ENCODE data around the gene SLIT3.

The SLIT3 gene

DNA sequence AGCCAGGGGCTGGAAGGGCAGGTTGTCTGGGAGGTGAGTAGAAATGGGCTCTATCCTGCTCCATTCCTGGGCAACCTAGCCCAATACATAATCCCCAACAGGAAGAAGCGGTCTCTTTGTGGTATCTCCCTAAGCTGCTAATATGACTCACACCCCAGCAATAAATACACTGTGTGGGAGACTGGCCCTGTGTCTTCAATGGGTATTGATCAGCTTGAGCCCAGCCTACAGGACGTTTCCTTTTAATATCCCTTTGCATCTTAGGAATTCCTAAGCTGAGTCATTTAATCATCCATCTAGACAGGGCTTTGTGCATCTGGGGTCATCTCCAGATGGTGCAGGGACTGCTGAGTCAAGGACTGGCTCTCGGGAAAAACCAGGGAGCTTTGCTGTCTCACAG is 514.8 kb downstream of the SLIT3 start:
- no peaks in the 10 kb centered on the region for H3K9me3 ChIP-seq (replicated peaks; ENCODE audit: low read length)
- H3K4me2 ChIP-seq (ENCODE audit: low read length) = no peak overlapping the region
- H3K27me3 ChIP-seq (ENCODE audit: control insufficient read depth, insufficient read depth, low read length) = no peaks in the 10 kb centered on the region
- H3K9ac ChIP-seq (ENCODE audit: low read depth, low read length) = no peak overlapping the region
- H3K36me3 ChIP-seq (ENCODE audit: insufficient read depth, low read length) = no peaks in the 10 kb centered on the region
- H3K4me1 ChIP-seq (ENCODE audit: control insufficient read depth, insufficient read depth, low read length) = no peaks in the 10 kb centered on the region
- H3K4me3 ChIP-seq (ENCODE audit: low read length) = no peak overlapping the region

DNA sequence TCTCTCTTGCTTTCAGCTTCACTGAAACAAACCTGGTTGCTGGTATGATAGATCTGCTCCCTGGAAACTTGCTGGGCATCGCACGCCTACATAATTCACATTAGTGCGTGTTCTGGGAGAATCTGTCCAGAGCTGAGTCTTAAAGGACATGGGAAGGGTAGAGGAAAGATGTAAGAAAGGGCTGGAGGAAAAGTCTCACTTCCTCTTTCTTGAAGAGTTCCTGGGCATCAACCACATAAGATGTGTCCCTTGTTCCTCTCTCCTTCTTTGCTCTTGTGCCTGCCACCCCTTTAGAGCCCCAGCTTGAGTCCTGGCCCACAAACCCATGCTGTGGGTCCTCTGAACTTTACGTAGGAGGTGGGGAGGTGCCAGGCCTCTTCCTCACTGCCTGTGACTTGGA is 516.5 kb downstream of the SLIT3 start:
- H3K36me3 ChIP-seq (ENCODE audit: insufficient read depth, low read length) = no peaks in the 10 kb centered on the region
- no peak overlapping the region for H3K9ac ChIP-seq (ENCODE audit: low read depth, low read length)
- H3K9me3 ChIP-seq (replicated peaks; ENCODE audit: low read length) = no peaks in the 10 kb centered on the region
- no peak overlapping the region for H3K4me3 ChIP-seq (ENCODE audit: low read length)
- no peak overlapping the region for H3K4me2 ChIP-seq (ENCODE audit: low read length)
- no peaks in the 10 kb centered on the region for H3K4me1 ChIP-seq (ENCODE audit: control insufficient read depth, insufficient read depth, low read length)
- H3K27me3 ChIP-seq (ENCODE audit: control insufficient read depth, insufficient read depth, low read length) = no peaks in the 10 kb centered on the region

DNA sequence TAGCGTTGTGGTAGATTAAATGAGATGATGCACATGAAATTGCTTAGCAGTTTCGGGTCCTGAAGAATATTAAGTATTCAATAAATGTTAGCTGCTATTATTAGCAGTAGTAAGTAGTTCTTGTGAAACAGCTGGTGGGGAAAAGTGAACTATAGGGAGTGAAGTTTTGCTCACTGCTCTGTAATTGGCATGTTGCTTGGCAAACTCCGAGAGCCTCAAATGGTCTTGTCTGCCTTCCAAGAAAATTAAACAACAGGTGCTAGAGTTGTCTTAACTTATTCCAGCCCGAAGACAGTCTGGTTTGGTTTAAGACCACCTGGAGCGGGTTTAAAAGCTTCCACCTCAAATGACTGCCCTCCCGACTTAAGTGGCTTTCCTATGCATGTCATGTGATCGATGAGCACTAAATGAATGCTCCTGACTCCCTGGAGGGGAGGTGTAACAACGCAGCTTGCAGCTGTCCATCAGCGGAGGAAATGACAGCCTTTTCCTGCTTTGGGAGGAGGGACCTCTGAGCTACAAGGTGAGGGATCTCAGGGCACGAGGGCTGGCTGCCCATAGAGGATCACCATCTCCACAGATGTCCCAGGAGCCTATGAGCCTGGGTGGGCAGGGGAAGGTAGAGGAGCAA is 518.9 kb downstream of the SLIT3 start:
- no peak overlapping the region for H3K4me3 ChIP-seq (ENCODE audit: low read length)
- no peaks in the 10 kb centered on the region for H3K4me1 ChIP-seq (ENCODE audit: control insufficient read depth, insufficient read depth, low read length)
- H3K9me3 ChIP-seq (replicated peaks; ENCODE audit: low read length) = no peaks in the 10 kb centered on the region
- H3K27me3 ChIP-seq (ENCODE audit: control insufficient read depth, insufficient read depth, low read length) = no peaks in the 10 kb centered on the region
- no peak overlapping the region for H3K4me2 ChIP-seq (ENCODE audit: low read length)
- no peaks in the 10 kb centered on the region for H3K36me3 ChIP-seq (ENCODE audit: insufficient read depth, low read length)
- no peak overlapping the region for H3K9ac ChIP-seq (ENCODE audit: low read depth, low read length)

DNA sequence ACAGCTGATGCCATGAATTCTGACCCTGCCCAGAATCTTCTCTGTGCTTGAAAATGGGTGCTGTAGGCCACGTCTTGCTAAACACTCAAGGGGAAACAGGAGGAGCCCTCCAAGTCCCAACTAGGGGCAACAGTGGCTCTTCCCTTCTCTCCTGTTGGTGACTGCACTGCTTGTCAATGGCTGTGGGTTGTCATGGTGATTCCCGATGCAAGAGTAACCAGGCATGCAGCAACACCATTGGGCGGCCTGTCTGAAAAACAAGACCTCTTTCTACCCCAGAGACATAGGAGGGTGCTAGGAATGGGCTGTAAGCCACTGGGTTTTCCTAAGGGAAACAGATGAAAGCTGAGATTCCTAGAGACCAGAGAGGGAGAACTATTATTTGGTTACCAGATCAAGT is 520.1 kb downstream of the SLIT3 start:
- H3K27me3 ChIP-seq (ENCODE audit: control insufficient read depth, insufficient read depth, low read length) = no peaks in the 10 kb centered on the region
- no peaks in the 10 kb centered on the region for H3K9me3 ChIP-seq (replicated peaks; ENCODE audit: low read length)
- no peak overlapping the region for H3K4me3 ChIP-seq (ENCODE audit: low read length)
- no peak overlapping the region for H3K9ac ChIP-seq (ENCODE audit: low read depth, low read length)
- no peak overlapping the region for H3K4me2 ChIP-seq (ENCODE audit: low read length)
- H3K36me3 ChIP-seq (ENCODE audit: insufficient read depth, low read length) = no peaks in the 10 kb centered on the region
- no peaks in the 10 kb centered on the region for H3K4me1 ChIP-seq (ENCODE audit: control insufficient read depth, insufficient read depth, low read length)

DNA sequence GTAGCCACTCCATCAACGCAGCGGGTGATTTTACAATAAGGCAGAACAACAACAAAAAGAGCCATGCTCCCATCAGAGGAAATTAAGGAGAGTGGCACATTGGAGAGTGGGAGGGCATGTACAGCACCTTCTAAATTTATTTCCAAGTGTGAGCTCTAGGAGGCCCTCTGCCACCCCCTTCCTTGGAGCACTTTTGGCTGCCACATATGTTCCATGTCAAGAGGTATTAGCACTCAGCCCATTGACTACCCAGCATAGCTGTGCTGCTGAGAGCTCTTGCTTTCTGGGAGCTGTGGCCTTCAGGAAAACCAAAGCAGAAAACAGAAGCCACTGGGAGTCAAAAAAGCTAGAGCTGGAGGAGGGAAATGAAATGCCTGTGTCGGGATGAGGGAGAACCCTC is 521.6 kb downstream of the SLIT3 start:
- Histone ChIP-seq H3K27me3 (ENCODE audit: control insufficient read depth, insufficient read depth, low read length) (no peaks in the 10 kb centered on the region), H3K36me3 (ENCODE audit: insufficient read depth, low read length) (no peaks in the 10 kb centered on the region), H3K9ac (ENCODE audit: low read depth, low read length) (no peak overlapping the region), H3K4me1 (ENCODE audit: control insufficient read depth, insufficient read depth, low read length) (no peaks in the 10 kb centered on the region), H3K4me3 (ENCODE audit: low read length) (no peak overlapping the region), H3K4me2 (ENCODE audit: low read length) (no peak overlapping the region), H3K9me3 (replicated peaks; ENCODE audit: low read length) (no peaks in the 10 kb centered on the region)

DNA sequence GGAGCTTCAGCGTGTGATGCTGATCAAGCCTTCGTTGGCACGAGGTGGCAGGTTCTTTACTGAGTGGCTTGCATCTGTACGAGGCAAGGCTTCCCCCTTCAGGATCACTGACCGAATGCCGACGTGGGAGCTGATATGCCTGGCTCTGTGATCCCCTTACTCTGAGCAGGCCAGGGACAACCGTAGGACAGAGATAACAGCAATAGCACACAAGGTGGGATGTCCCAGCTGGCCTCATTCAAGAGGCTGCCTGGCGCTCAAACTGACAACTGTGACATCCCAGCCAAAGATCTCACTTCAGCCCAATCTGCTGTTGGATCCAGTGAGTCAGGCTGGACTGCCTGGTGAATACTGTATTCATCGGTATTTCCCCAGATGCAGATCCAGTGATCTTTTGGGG is 522.4 kb downstream of the SLIT3 start:
- H3K4me3 ChIP-seq (ENCODE audit: low read length) = no peak overlapping the region
- no peak overlapping the region for H3K9ac ChIP-seq (ENCODE audit: low read depth, low read length)
- H3K36me3 ChIP-seq (ENCODE audit: insufficient read depth, low read length) = no peaks in the 10 kb centered on the region
- H3K27me3 ChIP-seq (ENCODE audit: control insufficient read depth, insufficient read depth, low read length) = no peaks in the 10 kb centered on the region
- H3K4me2 ChIP-seq (ENCODE audit: low read length) = no peak overlapping the region
- H3K9me3 ChIP-seq (replicated peaks; ENCODE audit: low read length) = no peaks in the 10 kb centered on the region
- no peaks in the 10 kb centered on the region for H3K4me1 ChIP-seq (ENCODE audit: control insufficient read depth, insufficient read depth, low read length)

DNA sequence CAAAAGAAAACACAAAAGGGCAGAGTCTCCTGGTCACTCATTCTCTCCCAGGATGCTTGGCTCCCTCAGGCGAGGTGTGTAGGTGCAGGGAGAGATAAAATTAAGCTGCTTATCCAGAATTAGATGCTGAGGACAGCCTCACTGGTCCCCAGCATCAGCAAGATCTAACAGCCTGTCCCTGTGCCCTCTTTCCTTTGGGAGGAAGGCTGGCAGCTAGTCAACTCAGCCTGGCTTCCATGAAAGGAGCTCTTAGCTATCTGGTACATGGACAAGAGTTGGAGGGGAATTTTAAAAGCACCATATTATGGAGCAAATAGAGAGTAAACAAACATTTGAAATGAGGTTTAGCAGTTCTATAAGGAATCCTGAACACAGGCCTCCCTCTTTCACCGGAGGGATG is 523.3 kb downstream of the SLIT3 start:
- no peak overlapping the region for H3K4me3 ChIP-seq (ENCODE audit: low read length)
- no peak overlapping the region for H3K4me2 ChIP-seq (ENCODE audit: low read length)
- no peaks in the 10 kb centered on the region for H3K9me3 ChIP-seq (replicated peaks; ENCODE audit: low read length)
- no peak overlapping the region for H3K9ac ChIP-seq (ENCODE audit: low read depth, low read length)
- H3K27me3 ChIP-seq (ENCODE audit: control insufficient read depth, insufficient read depth, low read length) = no peaks in the 10 kb centered on the region
- H3K36me3 ChIP-seq (ENCODE audit: insufficient read depth, low read length) = no peaks in the 10 kb centered on the region
- H3K4me1 ChIP-seq (ENCODE audit: control insufficient read depth, insufficient read depth, low read length) = no peaks in the 10 kb centered on the region

DNA sequence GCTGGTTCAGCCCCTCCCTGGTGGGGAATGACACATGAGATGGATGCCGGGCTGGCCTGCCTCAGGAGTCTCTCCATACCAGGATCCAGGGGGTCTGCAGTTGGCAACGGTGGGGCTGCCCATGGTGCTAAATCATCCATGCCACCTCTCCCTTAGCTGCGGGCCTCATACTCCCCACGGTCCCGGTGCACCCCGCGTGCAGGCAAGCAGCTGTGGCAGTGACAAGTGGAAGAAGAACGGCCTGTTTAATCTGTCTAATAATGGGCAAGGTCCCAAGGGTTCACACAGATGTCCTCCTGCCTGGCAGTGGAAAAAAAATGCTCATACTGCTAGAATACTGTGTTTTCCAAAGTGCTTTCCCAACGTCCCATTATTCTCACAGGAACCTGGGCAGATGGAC is 524.9 kb downstream of the SLIT3 start:
- Histone ChIP-seq H3K4me3 (ENCODE audit: low read length) (no peak overlapping the region), H3K9me3 (replicated peaks; ENCODE audit: low read length) (no peaks in the 10 kb centered on the region), H3K27me3 (ENCODE audit: control insufficient read depth, insufficient read depth, low read length) (no peaks in the 10 kb centered on the region), H3K9ac (ENCODE audit: low read depth, low read length) (no peak overlapping the region), H3K4me2 (ENCODE audit: low read length) (no peak overlapping the region), H3K4me1 (ENCODE audit: control insufficient read depth, insufficient read depth, low read length) (no peaks in the 10 kb centered on the region), H3K36me3 (ENCODE audit: insufficient read depth, low read length) (no peaks in the 10 kb centered on the region)

DNA sequence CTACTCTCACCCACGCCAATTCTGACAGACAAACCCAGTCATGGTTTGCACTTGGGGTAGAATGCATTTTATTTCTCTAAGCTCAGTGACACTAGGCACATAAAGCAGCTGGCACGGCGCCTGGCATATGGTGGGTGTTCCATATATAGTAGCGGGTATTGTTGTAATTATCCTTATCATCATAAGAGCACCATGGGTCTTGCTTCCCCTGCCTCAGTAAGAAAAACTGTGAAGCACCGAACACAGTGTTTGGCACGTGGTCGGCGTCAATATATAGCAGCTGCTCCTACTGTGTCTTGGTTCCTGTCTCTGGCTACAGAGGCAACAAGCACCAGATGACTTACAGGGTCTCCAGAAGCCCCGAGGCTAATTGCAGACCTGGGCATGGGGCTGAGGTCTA is 527.7 kb downstream of the SLIT3 start:
- Histone ChIP-seq H3K9ac (ENCODE audit: low read depth, low read length) (no peak overlapping the region), H3K27me3 (ENCODE audit: control insufficient read depth, insufficient read depth, low read length) (no peaks in the 10 kb centered on the region), H3K4me2 (ENCODE audit: low read length) (no peak overlapping the region), H3K4me1 (ENCODE audit: control insufficient read depth, insufficient read depth, low read length) (no peaks in the 10 kb centered on the region), H3K36me3 (ENCODE audit: insufficient read depth, low read length) (no peaks in the 10 kb centered on the region), H3K4me3 (ENCODE audit: low read length) (no peak overlapping the region), H3K9me3 (replicated peaks; ENCODE audit: low read length) (no peaks in the 10 kb centered on the region)

DNA sequence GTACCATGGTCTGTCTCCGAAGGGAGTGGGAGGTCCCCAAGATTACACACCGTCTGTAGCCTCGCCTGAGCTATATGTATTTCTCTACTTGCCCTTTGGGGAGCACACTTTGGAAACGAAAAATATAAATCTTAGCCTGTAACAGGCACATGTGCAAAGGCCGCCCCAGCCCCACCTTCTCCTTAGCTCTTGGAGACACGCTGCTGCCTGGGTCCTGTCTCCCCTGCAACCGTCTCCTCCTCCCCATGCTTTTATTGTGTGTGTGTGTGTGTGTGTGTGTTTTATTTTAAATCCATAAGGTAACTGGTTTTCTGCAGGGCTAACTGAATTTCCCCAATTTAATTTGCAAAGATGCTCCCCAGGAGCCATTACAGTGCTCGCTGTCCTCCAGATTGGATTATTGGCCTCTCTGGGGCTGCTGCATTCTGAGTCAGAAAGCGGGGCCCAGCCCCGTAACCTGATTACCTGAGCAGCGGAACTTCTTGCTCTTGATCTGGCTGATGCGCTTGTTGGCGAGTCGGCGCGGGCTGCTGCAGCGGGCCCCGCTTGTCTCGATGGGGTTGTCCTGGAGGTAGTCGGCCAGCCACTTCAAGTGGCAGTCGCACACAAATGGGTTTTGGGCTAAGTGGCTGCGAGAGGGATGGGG is 528.5 kb downstream of the SLIT3 start:
- Histone ChIP-seq H3K4me3 (ENCODE audit: low read length) (no peak overlapping the region), H3K4me1 (ENCODE audit: control insufficient read depth, insufficient read depth, low read length) (no peaks in the 10 kb centered on the region), H3K27me3 (ENCODE audit: control insufficient read depth, insufficient read depth, low read length) (no peaks in the 10 kb centered on the region), H3K4me2 (ENCODE audit: low read length) (no peak overlapping the region), H3K9me3 (replicated peaks; ENCODE audit: low read length) (no peaks in the 10 kb centered on the region), H3K36me3 (ENCODE audit: insufficient read depth, low read length) (no peaks in the 10 kb centered on the region), H3K9ac (ENCODE audit: low read depth, low read length) (no peak overlapping the region)

DNA sequence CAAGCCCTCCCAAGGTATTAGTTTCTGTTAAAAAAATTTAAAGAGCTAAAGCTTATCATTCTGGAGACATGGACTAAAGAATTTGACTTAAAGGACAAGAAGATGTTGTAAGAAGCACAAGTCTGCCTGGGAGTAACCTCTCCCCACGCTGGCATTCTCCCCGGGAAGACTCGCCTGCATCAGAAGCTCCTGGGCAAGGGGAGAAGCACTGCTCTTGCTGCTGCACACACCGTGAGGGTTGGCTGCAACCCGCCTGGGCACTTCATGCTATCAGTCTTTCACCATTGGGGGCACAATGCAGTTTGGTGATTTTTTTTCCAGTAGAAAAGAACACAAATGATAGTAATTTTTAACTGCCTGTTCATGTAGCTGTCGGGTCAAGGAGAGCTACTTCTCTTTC is 529.3 kb downstream of the SLIT3 start:
- H3K9ac ChIP-seq (ENCODE audit: low read depth, low read length) = no peak overlapping the region
- H3K4me3 ChIP-seq (ENCODE audit: low read length) = no peak overlapping the region
- H3K9me3 ChIP-seq (replicated peaks; ENCODE audit: low read length) = no peaks in the 10 kb centered on the region
- H3K36me3 ChIP-seq (ENCODE audit: insufficient read depth, low read length) = no peaks in the 10 kb centered on the region
- H3K4me2 ChIP-seq (ENCODE audit: low read length) = no peak overlapping the region
- no peaks in the 10 kb centered on the region for H3K4me1 ChIP-seq (ENCODE audit: control insufficient read depth, insufficient read depth, low read length)
- no peaks in the 10 kb centered on the region for H3K27me3 ChIP-seq (ENCODE audit: control insufficient read depth, insufficient read depth, low read length)

DNA sequence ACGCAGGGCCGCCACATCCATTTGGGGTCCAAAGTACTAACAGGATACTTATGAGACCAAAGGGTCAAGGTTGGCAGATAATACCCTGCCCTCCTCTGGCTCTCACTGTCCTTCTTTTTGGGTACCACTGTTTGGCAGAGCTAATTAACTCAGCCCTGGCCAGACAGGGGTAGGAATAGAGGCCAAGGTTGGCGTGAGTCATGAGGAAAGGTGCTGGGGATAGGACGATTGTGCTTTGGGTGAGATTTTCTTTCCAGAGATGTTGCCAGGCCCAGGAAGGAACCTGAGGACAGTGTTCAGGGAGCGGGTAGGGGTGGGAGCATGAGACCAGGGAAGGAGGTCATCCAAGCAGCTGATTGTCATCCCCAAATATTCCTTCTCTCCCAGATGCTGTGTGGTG is 529.9 kb downstream of the SLIT3 start:
- Histone ChIP-seq H3K4me2 (ENCODE audit: low read length) (no peak overlapping the region), H3K9me3 (replicated peaks; ENCODE audit: low read length) (no peaks in the 10 kb centered on the region), H3K4me1 (ENCODE audit: control insufficient read depth, insufficient read depth, low read length) (peaks cover 4% of the 10 kb centered on the region), H3K36me3 (ENCODE audit: insufficient read depth, low read length) (no peaks in the 10 kb centered on the region), H3K4me3 (ENCODE audit: low read length) (no peak overlapping the region), H3K27me3 (ENCODE audit: control insufficient read depth, insufficient read depth, low read length) (no peaks in the 10 kb centered on the region), H3K9ac (ENCODE audit: low read depth, low read length) (no peak overlapping the region)

Data from skeletal muscle satellite cell (primary cell).